SH-SY5Y (cell line): ENCODE results near the gene ROBO2.

Source experiments
- GATA2 ChIP-seq: IDR thresholded peaks from 2 replicates; pipeline ENCODE4 v1.6.1; 2011; ENCODE audit warnings: mild to moderate bottlenecking, low read depth, low read length
- GATA3 ChIP-seq: IDR thresholded peaks from 2 replicates; pipeline ENCODE4 v1.6.1; 2011; ENCODE audit warnings: low read depth, mild to moderate bottlenecking, low read length, moderate library complexity

GRCh38 chr3:77071809-77072208 lies 31.9 kb downstream of the ROBO2 start:
- no peak for TF ChIP-seq GATA3
- TF ChIP-seq GATA2, result no peak
